Measurements from ENCODE around the gene GPRASP2. TPM values are rescaled to one million over a fixed set of nuclear protein-coding genes. Genes with fewer than 3 reads are reported as not detected.

The GPRASP2 gene
- total RNA-seq, result 29.3 and 31.8 TPM in 2 replicates

DNA sequence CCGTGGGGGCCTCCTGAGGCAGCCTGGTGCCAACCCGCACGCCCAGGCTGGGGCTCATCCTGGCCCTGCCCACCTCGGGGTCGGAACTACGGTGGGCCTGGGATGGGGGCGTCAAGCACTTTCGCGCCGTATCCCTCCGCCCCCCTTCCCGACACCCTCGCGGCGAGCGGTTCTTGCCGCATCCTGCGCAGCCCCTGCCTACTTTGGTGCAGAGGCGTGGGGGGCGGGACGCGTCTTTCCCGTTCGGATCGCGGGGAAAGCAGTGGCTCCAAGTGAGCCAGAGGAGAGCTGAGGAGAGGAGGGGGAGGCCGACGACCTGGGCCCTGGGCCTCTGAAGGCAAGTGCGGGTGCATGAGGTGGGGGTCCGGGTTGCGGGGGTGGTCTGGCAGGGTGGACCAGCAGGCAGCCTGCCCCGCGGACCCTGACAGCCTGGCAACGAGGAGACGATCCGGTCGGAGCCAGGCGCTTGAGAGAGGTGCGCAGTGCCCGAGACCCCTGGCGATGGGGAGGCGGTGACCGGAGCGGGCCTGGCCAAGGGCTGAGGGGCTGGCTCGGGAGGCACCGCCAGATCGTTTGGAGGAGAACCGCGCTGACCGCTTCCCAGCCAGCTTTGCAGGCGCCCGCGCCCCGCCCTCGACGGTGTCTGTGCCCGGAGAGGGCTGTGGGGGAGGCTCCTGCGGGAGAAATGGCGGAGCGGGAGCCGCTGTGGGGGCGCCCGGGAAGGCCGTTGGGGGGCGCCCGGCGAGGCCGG, at the start of gene GPRASP2:
GPRASP2 (plus strand) TSS at position 233 of the 751 bp plus-strand sequence. CDS start 2,422 bp downstream, outside the sequence.

DNA sequence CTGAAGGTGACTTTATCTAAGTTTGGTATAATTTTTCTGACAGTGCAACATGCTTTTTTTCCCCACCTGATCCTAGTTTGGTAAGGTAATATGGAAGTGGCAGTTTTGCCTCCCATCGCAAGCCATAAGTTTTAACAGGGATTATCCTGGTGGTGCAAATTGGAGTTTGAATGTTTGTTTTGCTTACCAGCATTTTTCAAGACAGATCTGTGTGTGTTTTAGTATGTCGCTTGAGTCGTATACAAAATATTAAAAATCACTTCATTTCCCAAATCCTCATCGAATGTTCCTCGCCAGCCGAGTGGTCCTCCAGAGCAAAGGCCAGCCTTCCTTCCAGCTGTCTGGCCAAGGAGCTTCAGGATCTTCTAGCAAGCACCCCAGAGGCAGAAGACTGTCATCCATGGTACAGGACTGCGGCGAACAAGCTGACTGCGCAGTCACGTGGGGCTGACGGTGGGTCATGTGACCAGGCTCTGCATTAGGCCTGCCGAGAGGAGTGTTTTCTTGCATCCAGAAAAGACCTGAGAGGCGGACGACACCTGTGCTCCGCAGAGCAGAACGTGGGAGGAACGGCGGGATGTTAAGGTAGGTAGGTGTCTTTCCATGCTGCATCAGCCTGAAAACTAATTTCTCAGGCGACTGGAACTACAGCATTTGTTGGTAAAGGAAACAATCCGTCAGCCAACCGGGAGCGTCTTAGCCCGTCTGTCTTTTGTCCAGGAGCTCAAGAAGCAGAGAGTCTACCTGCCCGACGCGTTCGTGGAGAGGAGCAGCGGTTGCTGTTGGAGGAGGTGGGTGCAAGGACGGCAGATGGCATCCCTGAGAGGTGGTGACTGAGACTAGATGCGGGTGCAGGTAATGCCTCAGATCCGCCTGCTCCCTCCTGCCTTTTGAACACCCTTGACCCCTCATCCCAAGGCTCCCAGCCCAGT, 8.3 kb downstream of the GPRASP2 start, which contains the start of gene GPRASP3:
GPRASP3 (plus strand) TSS at position 507 of the 932 bp plus-strand sequence. CDS start 28,253 bp downstream, outside the sequence.

Other genes with a start within 250 kb of the GPRASP2 start
- not detected in 2 replicates for gene TCP11X2, start 240.6 kb upstream of the GPRASP2 start, total RNA-seq
- gene TMSB15A, start 195.7 kb upstream of the GPRASP2 start, total RNA-seq, result 2.5 and 5.9 TPM in 2 replicates
- 11.5 and 17.5 TPM in 2 replicates for gene ARMCX5, start 112.9 kb upstream of the GPRASP2 start, total RNA-seq
- 1.5 and 7.3 TPM in 2 replicates for gene GPRASP1, start 61.0 kb upstream of the GPRASP2 start, total RNA-seq
- gene GPRASP3, start 8.3 kb downstream of the GPRASP2 start, total RNA-seq, result 5.0 and 5.9 TPM in 2 replicates
- gene RAB40AL, start 224.8 kb downstream of the GPRASP2 start, total RNA-seq, result 0.28 TPM in 1 of 2 replicates, not detected in the other

All from regular cardiac myocyte (primary cell).